Astrocyte of the cerebellum (primary cell): ENCODE data around the gene HOMEZ.

Experiments used
- DNase-seq: peaks from one replicate; pipeline ENCODE4 v3.0.0-alpha.2; 2011; ENCODE audit warnings: low read depth
- H3K4me3 ChIP-seq: 2 replicates; pipeline ENCODE4 v1.5.1; 2011; ENCODE audit warnings: mild to moderate bottlenecking, low read depth, low read length, moderate library complexity
- CTCF ChIP-seq: IDR thresholded peaks from 2 replicates; pipeline ENCODE4 v1.5.1; 2012; ENCODE audit warnings: low read length, low read depth, moderate library complexity, mild to moderate bottlenecking; ENCODE audit errors: missing control alignments
- in situ Hi-C: cut with HindIII; loops from 2 replicates; pipeline ENCODE4 v1.10.0; 2017; ENCODE audit warnings: low sequenced_read_pairs

Gene HOMEZ

GRCh38 chr14:23306412-23307145 is 20.6 kb upstream of the HOMEZ start, which contains the start of gene BCL2L2:
TSS of gene BCL2L2 (plus strand) at chr14:23306833. CDS start at chr14:23307768, 935 bp downstream.
- peak; percentile 65 for DNase-seq
- peak within 1 kb of the TSS; percentile 67 for H3K4me3 ChIP-seq

GRCh38 chr14:23302290-23303225 is 16.6 kb upstream of the HOMEZ start, which contains the start of gene PPP1R3E:
TSS of gene PPP1R3E (minus strand) at chr14:23302859. CDS start at chr14:23302576, 283 bp downstream.
- no peak for DNase-seq
- in situ Hi-C loops = no loop called here
- TF ChIP-seq CTCF = no peak
- peak within 1 kb of the TSS; percentile 64 for H3K4me3 ChIP-seq

More at GRCh38 chr14:23306412-23307145, 20.6 kb upstream of the HOMEZ start, which contains the start of gene BCL2L2:
- in situ Hi-C loops = no loop called here
- no peak for TF ChIP-seq CTCF

- peak overlapping the region; percentile 64 for H3K4me3 ChIP-seq
- in situ Hi-C loops = no loop called here
- TF ChIP-seq CTCF = no peak
- DNase-seq = no peak
These were observed 16.0 kb upstream of the HOMEZ start for GRCh38 chr14:23301969-23302289.

- peak; percentile 96 for DNase-seq
- in situ Hi-C loops = no loop called here
- TF ChIP-seq CTCF = peak; percentile 60
- peak overlapping the region; percentile 71 for H3K4me3 ChIP-seq
These were observed 15.5 kb upstream of the HOMEZ start for GRCh38 chr14:23301288-23301968.

- DNase-seq = no peak
- H3K4me3 ChIP-seq = peak overlapping the region; percentile 71
- in situ Hi-C loops = no loop called here
- TF ChIP-seq CTCF = no peak
These were observed 14.8 kb upstream of the HOMEZ start for GRCh38 chr14:23300687-23301223.
